NCI-H1694 (cell line): ENCODE results near the gene SIM2.

Source experiments
- DNase-seq: peaks from one replicate; lab custom pipeline; 2025; lab: John Stamatoyannopoulos, UW

Gene SIM2

DNA sequence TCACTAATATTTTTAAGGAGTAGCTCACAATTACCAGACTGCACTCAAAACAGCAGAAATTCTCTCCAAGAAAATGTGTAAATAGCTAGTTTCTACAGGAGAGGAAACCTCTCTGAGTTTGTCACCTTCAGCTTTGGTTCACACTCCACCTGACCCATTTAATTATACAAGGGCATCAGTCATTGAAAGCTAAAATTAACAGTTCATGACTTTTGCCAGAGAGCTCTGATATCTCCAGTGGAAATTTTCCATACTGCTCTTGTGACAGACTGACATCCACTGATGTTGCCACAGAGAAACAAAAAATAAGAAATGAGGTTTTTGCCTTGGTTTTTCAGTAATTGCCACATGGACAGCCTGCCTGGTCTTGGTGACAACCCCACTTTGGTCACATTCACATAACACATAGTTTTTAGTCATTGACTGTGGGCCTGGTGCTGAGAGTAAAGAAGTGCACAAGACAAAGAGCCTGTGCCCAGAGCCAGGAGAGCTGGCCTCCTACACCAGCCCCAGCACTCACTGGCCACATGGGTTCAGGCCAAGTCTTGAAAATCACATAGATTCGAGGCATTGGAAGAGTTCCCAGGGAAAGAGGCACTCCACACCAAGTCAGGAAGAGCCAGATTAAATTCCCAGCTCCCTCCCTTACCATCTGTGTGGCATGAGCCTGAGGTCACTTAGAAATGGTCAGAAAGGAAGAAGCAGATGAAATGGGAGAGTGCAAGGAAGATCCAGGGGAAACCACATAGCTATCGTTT is 13.8 kb upstream of the SIM2 start:
- no peak for DNase-seq

DNA sequence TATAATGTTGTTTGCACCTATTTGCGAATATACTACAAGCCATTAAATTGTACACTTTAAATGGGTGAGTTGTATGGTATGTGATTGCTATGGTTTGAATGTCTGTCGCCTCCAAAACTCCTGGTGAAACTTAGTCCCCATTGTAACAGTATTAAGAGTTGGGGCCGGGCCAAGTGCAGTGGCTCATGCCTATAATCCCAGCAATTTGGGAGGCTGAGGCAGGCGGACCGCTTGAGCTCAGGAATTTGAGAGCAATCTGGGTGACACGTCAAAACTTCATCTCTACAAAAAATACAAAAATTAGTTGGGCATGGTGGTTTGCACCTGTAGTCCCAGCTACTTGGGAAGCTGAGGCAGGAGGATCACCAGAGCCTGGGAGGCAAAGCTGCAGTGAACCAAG is 12.0 kb upstream of the SIM2 start:
- DNase-seq = no peak

DNA sequence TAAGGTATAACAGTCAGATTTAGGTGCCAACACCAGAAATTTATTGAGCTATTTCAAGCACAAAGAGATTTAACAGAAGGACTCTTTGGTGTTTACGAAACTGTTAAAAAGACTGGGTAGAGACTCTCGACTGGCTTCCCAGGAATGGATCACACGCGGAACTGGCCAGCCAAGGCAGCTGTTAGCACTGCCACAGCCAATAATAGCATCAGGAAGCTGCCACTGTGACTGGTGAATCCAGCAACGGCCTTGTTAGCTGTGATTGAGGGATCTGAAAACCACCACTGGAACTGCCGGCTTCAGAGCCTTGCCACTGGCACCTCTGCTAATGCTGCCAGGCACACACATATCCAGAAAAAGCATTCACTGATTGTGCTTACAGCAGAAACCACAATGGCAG is 10.6 kb upstream of the SIM2 start:
- no peak for DNase-seq

DNA sequence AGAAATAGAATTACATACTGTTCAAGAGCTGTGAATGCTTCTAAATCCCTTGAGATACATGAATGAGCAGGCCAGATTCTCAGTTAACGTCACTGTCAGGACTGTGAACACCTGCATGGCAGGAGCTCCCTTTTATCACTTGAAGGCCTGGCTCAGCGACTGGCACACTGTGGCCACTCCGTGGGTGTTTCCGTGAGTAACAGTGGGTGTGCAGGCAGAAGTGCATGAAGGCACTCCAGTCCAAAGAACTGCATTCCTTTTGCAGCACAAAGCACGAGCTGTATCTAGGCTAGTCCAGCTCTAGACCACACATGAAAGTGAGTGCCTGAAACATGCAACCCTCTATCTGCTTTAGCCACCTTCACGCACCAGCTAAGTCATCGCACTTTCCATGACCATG is 9.6 kb upstream of the SIM2 start:
- DNase-seq = no peak

DNA sequence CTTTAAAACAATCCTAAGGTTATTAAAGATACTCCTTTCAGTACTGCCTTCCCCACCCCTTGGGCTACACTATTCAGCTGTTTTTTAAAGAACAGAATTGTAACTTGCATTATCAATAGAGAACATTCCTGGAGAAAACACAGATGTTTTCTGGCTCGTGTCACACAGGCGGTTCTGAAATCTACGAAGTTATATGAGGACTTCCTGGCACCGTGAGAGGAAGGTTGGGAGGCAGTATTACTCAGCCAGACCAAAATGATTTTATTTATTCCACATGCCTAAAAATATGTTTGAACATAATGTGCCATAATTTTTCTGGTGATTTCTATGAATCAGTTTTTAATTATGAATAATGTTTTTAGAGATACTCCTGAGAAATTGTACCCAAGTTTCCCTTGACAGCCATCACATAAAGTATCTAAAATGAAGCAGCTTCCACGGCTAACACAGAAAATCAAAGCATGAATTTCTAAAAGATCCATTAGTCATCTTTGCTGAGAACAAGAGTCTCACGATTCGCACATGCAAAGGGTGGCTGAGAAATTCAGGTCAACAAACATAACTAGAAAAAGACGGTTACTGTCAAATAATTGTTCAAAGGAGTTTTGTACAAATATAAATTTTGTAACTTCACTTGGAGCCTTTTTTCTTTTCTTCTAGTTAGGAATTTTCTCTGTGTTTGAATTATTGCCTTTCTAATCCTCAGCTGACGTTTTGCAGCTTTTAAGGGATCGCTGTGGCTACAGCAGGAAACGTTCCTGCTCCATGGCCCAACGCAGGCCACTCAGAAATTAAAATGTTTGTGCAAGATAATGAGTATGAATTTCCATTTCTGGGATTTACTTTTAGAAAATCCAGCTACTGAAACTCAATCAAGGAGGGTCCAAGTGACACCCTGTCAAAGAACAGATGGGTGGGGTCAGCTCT is 8.0 kb upstream of the SIM2 start:
- no peak for DNase-seq

DNA sequence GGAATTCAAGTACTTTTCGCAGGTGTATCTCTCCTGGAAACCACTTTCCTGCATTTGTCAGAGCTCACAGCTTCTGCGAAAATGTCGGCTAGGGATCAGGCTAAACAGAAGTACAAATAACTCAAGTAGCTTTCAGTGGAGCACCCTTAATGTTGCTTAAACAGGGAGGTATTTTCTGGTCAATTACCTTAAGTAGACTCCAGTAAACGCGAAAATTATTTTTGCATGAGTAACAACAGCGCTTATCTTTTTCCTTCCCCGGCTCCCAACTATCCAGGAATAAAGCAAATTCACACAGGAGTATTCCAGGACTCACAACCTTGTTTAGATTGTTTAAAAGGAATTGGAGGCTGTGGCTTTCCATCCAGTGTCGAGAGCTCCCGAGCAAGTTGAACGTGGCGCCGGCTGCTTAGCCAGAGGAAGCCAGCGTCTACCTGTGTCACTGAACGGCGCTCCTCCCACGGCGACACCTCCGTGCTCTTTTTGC is 7.3 kb upstream of the SIM2 start:
- no peak for DNase-seq

DNA sequence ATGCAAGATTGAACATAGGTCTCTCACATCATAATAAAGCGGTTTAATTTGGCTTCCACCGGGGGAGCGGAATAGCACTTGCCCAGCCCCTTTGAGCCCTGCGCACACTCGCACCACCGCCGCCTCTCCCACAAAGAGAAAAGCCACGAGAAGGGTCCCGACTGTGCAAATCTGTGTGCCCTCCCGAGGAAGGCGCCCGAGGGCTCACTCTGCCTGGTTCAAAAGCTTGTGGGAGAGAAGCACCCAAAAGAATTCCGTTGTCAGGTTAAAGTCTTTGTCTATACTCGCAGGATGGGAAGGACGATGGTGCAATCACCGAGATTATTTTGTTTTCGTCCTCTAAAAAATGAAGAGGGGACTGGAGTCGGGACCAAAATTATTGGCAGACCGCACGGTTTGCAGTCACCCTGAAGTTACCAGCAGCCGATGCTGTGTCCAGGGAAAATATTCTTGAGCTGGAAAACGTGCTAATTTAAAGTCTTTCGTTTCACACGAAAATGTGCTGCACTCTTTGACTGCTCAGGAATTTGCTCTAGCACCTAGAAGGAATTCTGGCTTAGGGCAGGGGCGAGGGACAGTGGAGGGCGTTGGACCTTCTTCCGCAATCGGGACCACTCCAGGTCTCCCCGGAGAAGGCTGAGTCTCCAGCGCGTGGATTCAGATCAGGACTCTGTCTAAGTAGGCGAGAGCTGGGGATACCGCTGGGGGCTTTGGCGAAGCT is 6.6 kb upstream of the SIM2 start:
- DNase-seq = no peak

DNA sequence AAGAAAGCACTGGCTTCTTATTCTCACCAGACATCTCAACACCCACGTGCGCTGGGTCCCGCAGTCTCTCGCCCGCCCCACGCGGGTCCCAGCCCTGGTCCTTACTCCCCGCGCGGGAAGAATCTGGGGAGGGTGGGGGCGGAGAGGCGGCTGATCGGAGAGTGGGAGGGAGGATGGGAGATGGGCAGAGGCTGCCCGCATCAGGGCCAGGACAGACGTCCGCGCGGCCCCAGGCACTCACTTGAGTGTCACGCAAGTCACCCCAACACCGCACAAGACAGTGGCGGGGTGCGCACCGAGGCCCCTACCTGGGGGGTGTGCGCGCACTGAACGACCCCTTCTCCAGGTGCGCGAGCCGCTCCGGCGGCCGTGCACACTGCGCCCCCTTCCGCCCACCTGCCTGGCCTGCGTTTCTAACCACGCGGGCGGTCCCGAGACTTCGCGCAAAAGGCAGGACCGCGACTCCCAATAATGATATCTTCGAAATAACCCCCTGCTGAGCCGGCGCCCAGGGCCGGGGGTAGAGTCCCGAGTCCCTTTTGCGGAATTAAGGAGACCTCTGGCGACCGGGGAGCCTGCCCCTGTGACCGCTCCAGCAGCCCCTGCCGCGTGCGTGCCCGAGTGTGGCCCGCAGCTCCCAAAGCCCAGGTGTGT is 6.0 kb upstream of the SIM2 start:
- DNase-seq = no peak

DNA sequence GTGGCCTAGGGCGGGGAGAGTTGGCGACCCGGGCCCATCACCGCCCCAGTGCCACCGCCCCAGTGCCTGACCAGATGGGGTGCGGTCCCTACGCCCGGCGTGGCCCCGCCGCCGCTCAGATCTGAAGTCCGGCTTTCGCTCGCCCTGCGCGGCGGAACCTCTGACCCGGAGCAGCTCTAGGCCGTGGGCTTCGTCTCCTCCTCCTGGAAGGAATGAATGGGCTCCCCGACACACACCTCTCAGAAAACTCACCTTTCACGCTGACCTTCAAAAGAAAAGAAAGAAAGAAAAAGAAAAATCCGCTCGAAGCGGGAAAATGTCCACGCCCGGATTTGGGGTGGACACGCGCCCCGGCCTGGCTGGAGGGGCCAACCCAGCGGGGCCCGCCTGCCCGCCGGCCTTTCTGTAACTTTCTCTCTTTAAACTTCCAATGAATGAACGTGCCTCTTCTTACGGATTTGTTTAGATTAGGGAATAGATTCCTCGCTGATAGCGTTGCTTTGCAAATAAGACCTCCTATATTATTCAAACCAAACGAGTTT is 5.4 kb upstream of the SIM2 start:
- DNase-seq = no peak

DNA sequence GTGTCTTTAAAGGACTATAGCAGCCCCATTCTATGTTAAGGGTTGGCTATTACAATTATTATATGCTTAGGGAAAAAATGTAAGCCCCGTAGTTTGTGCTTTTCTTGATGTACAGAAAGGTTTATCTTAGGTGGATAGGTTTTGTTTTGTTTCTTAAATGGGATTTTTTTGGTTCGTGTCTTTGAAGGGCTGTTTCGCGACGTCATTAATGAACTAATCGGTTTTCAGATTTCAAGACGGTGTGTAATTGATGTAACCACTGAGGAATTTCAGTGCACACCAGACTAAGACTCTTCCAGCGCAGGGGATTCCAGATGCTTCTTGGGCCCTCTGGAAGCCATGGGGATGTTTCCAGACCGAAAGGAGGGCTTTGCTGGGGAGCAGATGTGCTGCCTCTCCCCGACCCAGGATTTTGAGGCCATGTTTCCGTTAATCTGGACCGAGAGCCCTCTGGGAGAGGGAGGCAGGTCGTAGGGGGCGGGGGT is 4.8 kb upstream of the SIM2 start:
- no peak for DNase-seq

DNA sequence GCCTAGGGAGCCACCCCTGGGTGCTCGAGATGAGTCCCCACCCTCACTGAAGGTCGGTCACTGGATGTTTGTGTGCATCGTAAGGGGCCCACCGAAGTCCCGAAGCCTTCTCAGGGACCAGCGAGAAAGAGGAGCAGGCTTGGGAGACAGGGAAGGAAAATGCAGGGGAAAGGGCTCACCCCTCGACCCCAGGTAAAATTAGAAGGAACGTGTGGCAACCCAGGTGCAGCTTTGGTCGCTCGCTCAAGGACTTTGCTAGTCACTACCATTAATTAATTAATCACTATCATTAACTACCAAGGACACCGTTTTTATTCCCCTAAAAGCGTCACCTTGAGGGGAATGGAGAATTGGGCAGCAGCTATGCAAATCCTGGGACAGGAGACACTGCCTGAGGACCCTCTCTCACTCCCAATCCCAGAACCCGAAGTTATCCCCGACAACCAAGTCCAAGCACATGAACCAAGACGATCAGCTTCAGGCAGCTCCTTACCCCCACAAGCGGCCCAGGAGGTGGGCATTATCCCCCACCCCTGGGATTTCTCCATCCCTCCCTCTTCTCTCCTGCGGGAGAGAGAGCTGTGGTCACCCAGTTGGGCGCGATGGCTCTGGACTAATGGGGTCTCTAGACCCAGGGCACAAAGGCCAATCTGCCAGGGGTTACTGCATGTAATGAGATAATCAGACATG is 4.2 kb upstream of the SIM2 start:
- no peak for DNase-seq

DNA sequence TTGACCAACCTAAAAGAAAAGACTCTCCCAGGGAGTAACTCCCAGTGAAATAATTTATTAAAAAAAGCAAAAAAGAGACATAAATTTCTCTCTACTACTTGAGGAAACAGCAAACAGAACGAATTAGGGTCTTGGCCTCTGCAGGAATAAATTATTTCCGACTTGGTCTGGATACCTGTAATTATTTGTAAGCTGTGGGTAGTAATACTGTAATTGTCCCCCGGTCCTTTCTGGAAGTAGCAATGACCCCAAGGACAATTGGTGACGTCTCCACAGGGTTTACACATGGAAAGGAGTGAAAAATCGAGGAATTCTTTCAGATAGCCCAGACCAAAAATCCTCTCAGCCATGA is 3.7 kb upstream of the SIM2 start:
- no peak for DNase-seq

DNA sequence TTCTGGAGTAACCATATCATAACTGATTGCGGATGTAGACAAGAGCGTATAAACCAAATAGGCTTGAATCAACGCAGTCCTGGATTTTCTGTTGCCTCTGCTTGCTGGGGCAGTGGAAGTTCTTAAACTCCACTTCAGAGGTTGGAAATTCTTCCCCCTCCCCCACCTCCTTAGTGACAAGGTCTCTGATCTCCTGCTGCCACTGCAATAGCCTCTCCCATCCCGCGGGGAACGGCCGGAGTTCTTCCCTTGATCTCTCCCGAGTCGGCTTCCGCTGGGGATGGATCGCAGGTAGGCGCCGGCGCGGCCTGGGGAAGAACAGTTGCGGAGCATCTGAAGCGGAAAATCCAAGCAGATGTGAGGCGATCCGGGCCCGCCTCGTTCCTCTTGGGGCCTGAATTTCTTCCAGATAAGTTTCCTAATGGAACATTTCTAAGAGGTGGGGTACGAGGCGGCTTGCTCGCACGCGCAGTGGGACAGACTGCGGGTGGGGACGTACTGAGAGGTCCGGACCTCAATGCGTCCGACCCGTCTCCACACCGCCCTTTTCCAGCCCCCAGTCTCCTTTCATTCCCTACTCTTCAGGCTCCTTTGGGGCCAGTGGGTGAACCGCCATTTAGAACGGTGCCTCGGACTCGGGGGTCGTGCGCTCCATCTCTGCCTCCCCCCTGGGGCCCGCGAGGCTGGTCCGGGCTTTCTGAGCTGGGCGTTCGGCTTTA is 3.1 kb upstream of the SIM2 start:
- no peak for DNase-seq

DNA sequence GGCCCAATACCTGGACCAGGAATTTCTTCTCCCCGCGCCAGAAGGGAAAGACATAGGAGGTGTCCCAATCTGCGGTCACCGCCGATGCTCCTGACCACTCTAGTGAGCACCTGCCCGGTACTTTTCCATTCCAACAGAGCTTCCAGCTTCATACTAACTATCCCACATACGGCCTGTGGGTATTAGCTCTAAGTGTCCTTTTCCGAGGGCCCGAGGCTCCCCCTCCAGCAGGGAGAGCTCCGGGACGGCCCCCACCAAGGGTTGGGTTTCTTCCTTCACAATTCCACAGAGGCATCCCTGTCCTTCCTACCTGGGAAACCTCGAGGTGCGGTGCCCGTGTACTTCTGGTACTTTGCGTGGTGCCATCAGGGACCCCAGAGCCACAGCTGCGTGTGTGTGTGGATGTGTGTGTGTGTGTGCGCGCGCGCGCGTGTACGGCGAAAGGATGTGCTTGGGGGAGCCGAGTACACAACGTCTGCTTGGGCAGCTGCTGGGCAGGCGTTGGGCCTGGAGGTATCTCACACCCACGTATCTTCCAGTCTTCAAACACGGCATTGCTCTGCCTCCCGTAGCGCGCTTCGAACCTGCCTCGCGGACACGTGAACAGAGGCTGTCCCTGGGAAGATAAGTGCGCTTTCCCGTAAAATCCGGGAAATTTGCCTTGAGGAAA is 2.4 kb upstream of the SIM2 start:
- no peak for DNase-seq

DNA sequence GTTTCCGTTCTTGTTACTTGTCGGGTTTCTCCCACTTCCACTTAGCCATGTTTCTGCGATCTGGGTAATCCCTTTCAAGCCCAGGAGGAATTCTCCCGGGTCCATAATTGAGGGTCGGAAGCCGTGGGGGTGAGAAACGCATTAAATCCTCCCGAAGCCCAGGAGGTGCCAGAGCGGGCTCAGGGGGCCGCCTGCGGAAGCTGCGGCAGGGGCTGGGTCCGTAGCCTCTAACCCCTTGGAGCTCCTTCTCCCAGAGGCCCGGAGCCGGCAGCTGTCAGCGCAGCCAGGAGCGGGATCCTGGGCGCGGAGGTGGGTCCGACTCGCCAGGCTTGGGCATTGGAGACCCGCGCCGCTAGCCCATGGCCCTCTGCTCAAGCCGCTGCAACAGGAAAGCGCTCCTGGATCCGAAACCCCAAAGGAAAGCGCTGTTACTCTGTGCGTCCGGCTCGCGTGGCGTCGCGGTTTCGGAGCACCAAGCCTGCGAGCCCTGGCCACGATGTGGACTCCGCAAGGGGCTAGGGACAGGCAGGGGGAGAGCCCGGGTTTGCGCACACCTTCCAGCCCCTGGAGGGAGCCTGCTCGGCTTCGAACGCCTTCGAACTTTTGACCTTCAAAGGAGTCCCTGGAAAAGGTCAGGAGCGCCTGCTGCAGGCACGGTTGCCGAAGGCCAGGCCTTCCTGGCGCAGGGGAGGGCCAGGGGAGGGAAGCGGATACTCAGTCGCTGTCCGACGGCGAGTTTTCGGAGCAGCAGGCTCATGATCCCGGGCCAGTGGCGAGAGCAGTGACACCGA is 1.7 kb upstream of the SIM2 start:
- DNase-seq = no peak

DNA sequence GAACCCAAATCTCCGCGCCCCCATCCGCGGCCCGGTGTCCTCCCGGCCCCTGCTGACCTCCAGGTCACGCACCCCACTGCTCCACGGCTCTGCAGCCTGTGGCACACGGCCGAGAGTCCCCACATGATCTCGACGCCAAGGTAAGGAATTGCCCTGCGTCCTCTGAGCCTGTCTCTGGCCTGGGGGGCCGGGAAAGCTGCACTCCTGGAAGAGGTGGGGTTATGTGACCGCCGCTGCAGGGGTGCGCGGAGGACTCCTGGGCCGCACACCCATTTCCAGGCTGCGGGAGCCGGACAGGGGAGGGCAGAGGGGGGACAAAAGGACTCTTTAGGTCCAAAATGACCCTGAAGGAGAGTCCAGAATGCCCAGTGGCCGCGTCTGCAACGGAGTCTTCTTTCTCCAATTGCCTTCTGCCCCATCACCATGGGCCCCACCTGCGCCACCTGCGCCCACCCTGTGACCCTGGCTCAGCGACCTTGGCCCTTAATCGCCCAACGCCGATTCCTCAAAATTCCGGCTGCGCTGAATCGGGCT is 997 bp upstream of the SIM2 start:
- DNase-seq = no peak

DNA sequence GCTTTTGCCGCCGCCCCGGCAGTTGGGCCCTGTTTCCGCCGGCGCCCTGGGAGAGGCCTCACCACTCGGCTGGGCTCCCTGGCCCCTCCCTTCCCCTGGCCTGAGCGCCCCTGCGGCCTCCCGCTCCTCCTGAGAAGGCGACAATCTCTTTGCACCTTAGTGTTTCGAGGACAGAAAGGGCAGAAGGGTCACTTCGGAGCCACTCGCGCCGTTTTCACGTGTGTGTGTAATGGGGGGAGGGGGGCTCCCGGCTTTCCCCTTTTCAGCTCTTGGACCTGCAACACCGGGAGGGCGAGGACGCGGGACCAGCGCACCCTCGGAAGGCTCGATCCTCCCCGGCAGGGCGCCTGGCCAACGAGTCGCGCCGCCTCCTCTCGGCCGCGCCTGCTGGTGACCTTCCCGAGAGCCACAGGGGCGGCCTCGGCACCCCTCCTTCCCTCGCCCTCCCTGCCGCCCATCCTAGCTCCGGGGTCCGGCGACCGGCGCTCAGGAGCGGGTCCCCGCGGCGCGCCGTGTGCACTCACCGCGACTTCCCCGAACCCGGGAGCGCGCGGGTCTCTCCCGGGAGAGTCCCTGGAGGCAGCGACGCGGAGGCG is 432 bp upstream of the SIM2 start:
- no peak for DNase-seq

DNA sequence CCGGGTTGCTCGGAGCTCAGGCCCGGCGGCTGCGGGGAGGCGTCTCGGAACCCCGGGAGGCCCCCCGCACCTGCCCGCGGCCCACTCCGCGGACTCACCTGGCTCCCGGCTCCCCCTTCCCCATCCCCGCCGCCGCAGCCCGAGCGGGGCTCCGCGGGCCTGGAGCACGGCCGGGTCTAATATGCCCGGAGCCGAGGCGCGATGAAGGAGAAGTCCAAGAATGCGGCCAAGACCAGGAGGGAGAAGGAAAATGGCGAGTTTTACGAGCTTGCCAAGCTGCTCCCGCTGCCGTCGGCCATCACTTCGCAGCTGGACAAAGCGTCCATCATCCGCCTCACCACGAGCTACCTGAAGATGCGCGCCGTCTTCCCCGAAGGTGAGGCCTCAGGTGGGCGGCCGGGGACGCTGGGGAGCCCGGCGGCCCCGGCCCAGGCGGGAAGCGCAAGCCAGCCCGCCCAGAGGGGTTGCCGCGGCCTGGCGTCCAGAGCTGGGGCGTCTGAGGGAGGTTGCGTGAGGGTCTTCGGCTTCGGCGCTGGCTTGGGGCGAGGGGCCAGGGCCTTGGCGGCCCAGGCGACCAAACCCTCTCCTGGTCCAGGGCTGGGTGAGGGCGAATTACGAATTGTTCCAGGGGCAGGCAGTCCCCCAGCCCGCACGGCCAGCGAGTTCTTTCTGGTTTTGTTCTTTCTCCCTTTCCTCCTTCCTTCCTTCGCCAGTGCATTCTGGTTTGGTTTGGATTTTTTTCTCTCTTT is 805 bp downstream of the SIM2 start:
- no peak for DNase-seq
